Measurements from ENCODE around the gene LRRFIP1. TPM values are rescaled to one million over a fixed set of nuclear protein-coding genes. Genes with fewer than 3 reads are reported as not detected.

LRRFIP1 gene
- polyA plus RNA-seq, 2 of the 4 experiments (the other 2 are of a cell fraction) = 75.6 to 93.0 TPM

GRCh38 chr2:237729681-237730475 lies 102.5 kb downstream of the LRRFIP1 start (continued):
- TF ChIP-seq E2F6 (IDR thresholded peaks at IDR 0.05; ENCODE audit: borderline replicate concordance, low read depth) (no peak), SMC3 (IDR thresholded peaks at IDR 0.05) (no peak), CBX8 (IDR thresholded peaks at IDR 0.05) (no peak), RFX5 (IDR thresholded peaks at IDR 0.05) (no peak), JUNB (IDR thresholded peaks at IDR 0.05) (no peak)

- POLR2A ChIA-PET = interaction anchor here (1.7 kb wide), 1 partner anchor 39 kb away, joined by 9 read pairs; no protein-coding TSS in a partner anchor
These were observed 104.3 kb downstream of the LRRFIP1 start for GRCh38 chr2:237731663-237732062.

More at GRCh38 chr2:237731663-237732062, 104.3 kb downstream of the LRRFIP1 start:
- Histone ChIP-seq H3K4me2 (peak overlapping the region; percentile 73), H3K27ac (peak overlapping the region; percentile 51 to 84), H3K4me3 (no peak overlapping the region), H3K4me1 (peaks cover 70% of the 10 kb centered on the region), H3K9me3 (no peaks in the 10 kb centered on the region)
- peak; percentile 82 to 88 for ATAC-seq
- no peak for TF ChIP-seq HMGXB4 (CRISPR knock-in tag; IDR thresholded peaks at IDR 0.05; ENCODE audit: borderline replicate concordance)
- TF ChIP-seq KDM5A (IDR thresholded peaks at IDR 0.05) = no peak
- TF ChIP-seq HDAC2 (IDR thresholded peaks at IDR 0.05) = no peak
- TF ChIP-seq NR3C1 (IDR thresholded peaks at IDR 0.05) = no peak
- no peak for TF ChIP-seq CBX8 (IDR thresholded peaks at IDR 0.05)
- 0 out of 2 replicates have a peak, but pooled peaks have one; percentile 19 for TF ChIP-seq JUNB (IDR thresholded peaks at IDR 0.05)
- TF ChIP-seq GATA3 (IDR thresholded peaks at IDR 0.05; ENCODE audit: borderline replicate concordance) = no peak
- no peak for TF ChIP-seq CEBPB (IDR thresholded peaks at IDR 0.05)
- TF ChIP-seq CTCF (IDR thresholded peaks at IDR 0.05) = no peak
- no peak for TF ChIP-seq CBX2 (IDR thresholded peaks at IDR 0.05; ENCODE audit: borderline replicate concordance, low read depth)
- peak; percentile 70 for TF ChIP-seq MAX (IDR thresholded peaks at IDR 0.05)
- 0 out of 5 replicates have a peak, but pooled peaks of 1 of the 2 experiments have one; percentile 50 for TF ChIP-seq JUN (IDR thresholded peaks at IDR 0.05)
- TF ChIP-seq POLR2A (IDR thresholded peaks at IDR 0.05; ENCODE audit: low read length) = no peak
- TF ChIP-seq RCOR1 (IDR thresholded peaks at IDR 0.05; ENCODE audit: low read depth, low read length) = no peak
- no peak for TF ChIP-seq CHD4 (IDR thresholded peaks at IDR 0.05; ENCODE audit: borderline replicate concordance)
- 0 out of 2 replicates have a peak, but pooled peaks have one; percentile 25 for TF ChIP-seq POLR2AphosphoS2 (conservative IDR thresholded peaks at IDR 0.05; ENCODE audit: low read length)
- TF ChIP-seq MYC (IDR thresholded peaks at IDR 0.05; ENCODE audit: borderline replicate concordance, low read length) = peak; percentile 40; the same call in 1 of the 2 replicates
- TF ChIP-seq HOXA7 (CRISPR knock-in tag; IDR thresholded peaks at IDR 0.05) = no peak
- TF ChIP-seq FOSB (CRISPR knock-in tag; IDR thresholded peaks at IDR 0.05) = 0 out of 2 replicates have a peak, but pooled peaks have one; percentile 24
- TF ChIP-seq FOSL2 (IDR thresholded peaks at IDR 0.05) = peak; percentile 40; the same call in 1 of the 2 replicates
- TF ChIP-seq FOSL2 (CRISPR knock-in tag; IDR thresholded peaks at IDR 0.05) = peak; percentile 86
- no peak for TF ChIP-seq NFE2L2 (conservative IDR thresholded peaks at IDR 0.05; ENCODE audit: low read length)
- no peak for TF ChIP-seq HOXB13 (CRISPR knock-in tag; IDR thresholded peaks at IDR 0.05; ENCODE audit: low read depth)
- TF ChIP-seq RFX5 (IDR thresholded peaks at IDR 0.05) = no peak
- TF ChIP-seq EHMT2 (IDR thresholded peaks at IDR 0.05; ENCODE audit: low read depth) = no peak
- TF ChIP-seq NPAS2 (CRISPR knock-in tag; IDR thresholded peaks at IDR 0.05; ENCODE audit: borderline replicate concordance) = no peak
- TF ChIP-seq FOXS1 (CRISPR knock-in tag; IDR thresholded peaks at IDR 0.05) = no peak
- no peak for TF ChIP-seq MAZ (IDR thresholded peaks at IDR 0.05; ENCODE audit: borderline replicate concordance, low read depth, low read length)
- no peak for TF ChIP-seq ZFP36 (IDR thresholded peaks at IDR 0.05; ENCODE audit: borderline replicate concordance, partially characterized antibody)
- TF ChIP-seq MAFK (IDR thresholded peaks at IDR 0.05; ENCODE audit: partially characterized antibody) = peak; percentile 27
- TF ChIP-seq ESRRA (IDR thresholded peaks at IDR 0.05; ENCODE audit: borderline replicate concordance, low read length) = no peak
- TF ChIP-seq TP53 (CRISPR knock-in tag; IDR thresholded peaks at IDR 0.05) = no peak
- FAIRE-seq = no peak
- peak; percentile 74 to 79 for DNase-seq (ENCODE audit: low read depth in 1 of 2, low spot score in 1 of 2)
- CTCF ChIA-PET = interaction anchor here (1.2 to 12.5 kb wide), 5 partner anchors 11 to 58 kb away, joined by 3 to 126 read pairs (median 5); no protein-coding TSS in a partner anchor
- WGBS (ENCODE audit: missing lambda C conversion rate) = 3% methylated on average over 6 of the region's 6 CpGs

Measured in A549 (cell line).